OCI-LY3 (cell line): ENCODE results near the gene DACT1.

Source experiments
- H2AFZ ChIP-seq: fragments of 200-600, 300-600 bp; shearing (Covaris generic); 2 replicates; pipeline ENCODE4 v1.6.0; 2014; ENCODE audit warnings: antibody characterized with exemption, low read depth, low read length
- H3K27ac ChIP-seq: fragments of 200-600, 300-600 bp; sonication (generic); 2 replicates; pipeline ENCODE4 v1.5.1; 2014; ENCODE audit warnings: mild to moderate bottlenecking, low read length, moderate library complexity, mixed read lengths
- H3K27me3 ChIP-seq: fragments of 200-600, 300-600 bp; sonication (generic); 2 replicates; pipeline ENCODE4 v1.6.1; 2014; ENCODE audit warnings: low read depth, low read length, mixed read lengths
- H3K36me3 ChIP-seq: fragments of 200-600, 300-600 bp; sonication (generic); replicated peaks from 2 replicates; pipeline ENCODE3; 2014; ENCODE audit warnings: low read depth, low read length, mixed read lengths
- H3K4me1 ChIP-seq: fragments of 300-600, 200-600 bp; sonication (generic); 2 replicates; pipeline ENCODE4 v1.6.1; 2014; ENCODE audit warnings: low read length, mixed read lengths
- H3K4me2 ChIP-seq: fragments of 200-600, 300-600 bp; sonication (generic); 2 replicates; pipeline ENCODE4 v1.6.1; 2014; ENCODE audit warnings: low read length, mixed read lengths
- H3K4me3 ChIP-seq: fragments of 300-600, 200-600 bp; sonication (generic); 2 replicates; pipeline ENCODE4 v1.5.1; 2014; ENCODE audit warnings: antibody characterized with exemption, mild to moderate bottlenecking, low read length, moderate library complexity
- H3K79me2 ChIP-seq: fragments of 300-600, 200-600 bp; shearing (Covaris generic); 2 replicates; pipeline ENCODE4 v1.6.1; 2014; ENCODE audit warnings: mild to moderate bottlenecking, low read length, mixed read lengths
- H3K9ac ChIP-seq: fragments of 300-600, 200-600 bp; shearing (Covaris generic); 2 replicates; pipeline ENCODE4 v1.6.0; 2014; ENCODE audit warnings: mild to moderate bottlenecking, low read length, moderate library complexity
- H3K9me3 ChIP-seq: fragments of 200-600, 300-600 bp; shearing (Covaris generic); 2 replicates; pipeline ENCODE4 v1.6.1; 2014; ENCODE audit warnings: low read length, mixed read lengths; ENCODE audit not compliant: insufficient read depth
- H4K20me1 ChIP-seq: fragments of 200-600, 300-600 bp; sonication (generic); 2 replicates; pipeline ENCODE4 v1.6.1; 2016; ENCODE audit warnings: low read length, mixed read lengths; ENCODE audit not compliant: insufficient read depth
- EZH2phosphoT487 ChIP-seq: fragments of 200-600 bp; shearing (Covaris generic); IDR thresholded peaks from 2 replicates; pipeline ENCODE4 v1.6.1; 2018; ENCODE audit warnings: antibody characterized with exemption, mixed run types, low read depth
- TF ChIP-seq, protein P1 (sequence below): fragments of 200-600, 300-600 bp; sonication (generic); IDR thresholded peaks from 2 replicates; pipeline ENCODE4 v1.5.1; 2014; ENCODE audit warnings: antibody characterized with exemption, low read length, low read depth

DACT1 gene

GRCh38 chr14:58598028-58598803 is 39.5 kb upstream of the DACT1 start:
- Histone ChIP-seq H3K36me3 (no peaks in the 10 kb centered on the region), H3K4me2 (no peak overlapping the region), H3K79me2 (no peaks in the 10 kb centered on the region), H3K4me3 (no peak overlapping the region), H2AFZ (no peak overlapping the region), H3K27ac (no peak overlapping the region), H4K20me1 (no peaks in the 10 kb centered on the region), H3K9me3 (no peaks in the 10 kb centered on the region), H3K4me1 (0 out of 2 replicates have a peak, but pooled peaks cover 6% of the 10 kb centered on the region), H3K27me3 (no peaks in the 10 kb centered on the region), H3K9ac (no peak overlapping the region)
- no peak for TF ChIP-seq EZH2phosphoT487
- TF ChIP-seq, protein P1, sequence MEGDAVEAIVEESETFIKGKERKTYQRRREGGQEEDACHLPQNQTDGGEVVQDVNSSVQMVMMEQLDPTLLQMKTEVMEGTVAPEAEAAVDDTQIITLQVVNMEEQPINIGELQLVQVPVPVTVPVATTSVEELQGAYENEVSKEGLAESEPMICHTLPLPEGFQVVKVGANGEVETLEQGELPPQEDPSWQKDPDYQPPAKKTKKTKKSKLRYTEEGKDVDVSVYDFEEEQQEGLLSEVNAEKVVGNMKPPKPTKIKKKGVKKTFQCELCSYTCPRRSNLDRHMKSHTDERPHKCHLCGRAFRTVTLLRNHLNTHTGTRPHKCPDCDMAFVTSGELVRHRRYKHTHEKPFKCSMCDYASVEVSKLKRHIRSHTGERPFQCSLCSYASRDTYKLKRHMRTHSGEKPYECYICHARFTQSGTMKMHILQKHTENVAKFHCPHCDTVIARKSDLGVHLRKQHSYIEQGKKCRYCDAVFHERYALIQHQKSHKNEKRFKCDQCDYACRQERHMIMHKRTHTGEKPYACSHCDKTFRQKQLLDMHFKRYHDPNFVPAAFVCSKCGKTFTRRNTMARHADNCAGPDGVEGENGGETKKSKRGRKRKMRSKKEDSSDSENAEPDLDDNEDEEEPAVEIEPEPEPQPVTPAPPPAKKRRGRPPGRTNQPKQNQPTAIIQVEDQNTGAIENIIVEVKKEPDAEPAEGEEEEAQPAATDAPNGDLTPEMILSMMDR: no peak

- Histone ChIP-seq H3K4me3 (no peak overlapping the region), H3K36me3 (no peaks in the 10 kb centered on the region), H3K79me2 (no peaks in the 10 kb centered on the region), H4K20me1 (no peaks in the 10 kb centered on the region), H3K27me3 (no peaks in the 10 kb centered on the region), H3K9me3 (no peaks in the 10 kb centered on the region), H3K27ac (no peak overlapping the region), H3K4me1 (0 out of 2 replicates have a peak, but pooled peaks cover 6% of the 10 kb centered on the region), H3K9ac (no peak overlapping the region), H2AFZ (0 out of 2 replicates have a peak overlapping the region, but pooled peaks have one; percentile 0), H3K4me2 (no peak overlapping the region)
- TF ChIP-seq EZH2phosphoT487: no peak
- TF ChIP-seq, protein P1: no peak
Measured at GRCh38 chr14:58598804-58599525, 38.8 kb upstream of the DACT1 start.

GRCh38 chr14:58599707-58600106 is 38.1 kb upstream of the DACT1 start:
- Histone ChIP-seq H3K9me3 (no peaks in the 10 kb centered on the region), H3K9ac (no peak overlapping the region), H3K36me3 (no peaks in the 10 kb centered on the region), H4K20me1 (no peaks in the 10 kb centered on the region), H3K79me2 (no peaks in the 10 kb centered on the region), H3K4me1 (0 out of 2 replicates have a peak, but pooled peaks cover 6% of the 10 kb centered on the region), H3K27me3 (no peaks in the 10 kb centered on the region), H3K4me3 (no peak overlapping the region), H2AFZ (0 out of 2 replicates have a peak overlapping the region, but pooled peaks have one; percentile 0), H3K27ac (no peak overlapping the region), H3K4me2 (no peak overlapping the region)
- TF ChIP-seq, protein P1: no peak
- no peak for TF ChIP-seq EZH2phosphoT487

GRCh38 chr14:58605465-58605864 is 32.3 kb upstream of the DACT1 start:
- Histone ChIP-seq H3K4me2 (no peak overlapping the region), H3K4me3 (no peak overlapping the region), H3K4me1 (no peaks in the 10 kb centered on the region), H3K36me3 (no peaks in the 10 kb centered on the region), H3K27ac (no peak overlapping the region), H3K9ac (no peak overlapping the region), H3K9me3 (no peaks in the 10 kb centered on the region), H4K20me1 (no peaks in the 10 kb centered on the region), H3K27me3 (no peaks in the 10 kb centered on the region), H3K79me2 (no peaks in the 10 kb centered on the region), H2AFZ (no peak overlapping the region)
- TF ChIP-seq, protein P1: no peak
